ENCODE results near the gene CSF2. TPM values are rescaled to one million over a fixed set of nuclear protein-coding genes. Genes with fewer than 3 reads are reported as not detected.

Gene CSF2
- total RNA-seq (ENCODE audit: unreplicated experiment), result not detected
- long read RNA-seq, result 0 reads

DNA sequence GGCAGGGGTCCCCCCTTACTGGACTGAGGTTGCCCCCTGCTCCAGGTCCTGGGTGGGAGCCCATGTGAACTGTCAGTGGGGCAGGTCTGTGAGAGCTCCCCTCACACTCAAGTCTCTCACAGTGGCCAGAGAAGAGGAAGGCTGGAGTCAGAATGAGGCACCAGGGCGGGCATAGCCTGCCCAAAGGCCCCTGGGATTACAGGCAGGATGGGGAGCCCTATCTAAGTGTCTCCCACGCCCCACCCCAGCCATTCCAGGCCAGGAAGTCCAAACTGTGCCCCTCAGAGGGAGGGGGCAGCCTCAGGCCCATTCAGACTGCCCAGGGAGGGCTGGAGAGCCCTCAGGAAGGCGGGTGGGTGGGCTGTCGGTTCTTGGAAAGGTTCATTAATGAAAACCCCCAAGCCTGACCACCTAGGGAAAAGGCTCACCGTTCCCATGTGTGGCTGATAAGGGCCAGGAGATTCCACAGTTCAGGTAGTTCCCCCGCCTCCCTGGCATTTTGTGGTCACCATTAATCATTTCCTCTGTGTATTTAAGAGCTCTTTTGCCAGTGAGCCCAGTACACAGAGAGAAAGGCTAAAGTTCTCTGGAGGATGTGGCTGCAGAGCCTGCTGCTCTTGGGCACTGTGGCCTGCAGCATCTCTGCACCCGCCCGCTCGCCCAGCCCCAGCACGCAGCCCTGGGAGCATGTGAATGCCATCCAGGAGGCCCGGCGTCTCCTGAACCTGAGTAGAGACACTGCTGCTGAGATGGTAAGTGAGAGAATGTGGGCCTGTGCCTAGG is at the start of gene CSF2:
CSF2 (plus strand) TSS at position 559 of the 783 bp plus-strand sequence; CDS start at position 594, 35 bp downstream.
- no peak for DNase-seq (ENCODE audit: low spot score)
- Mint-ChIP-seq H3K36me3 (ENCODE audit: low read depth, unreplicated experiment) (no peaks in the 10 kb centered on the region), H3K27me3 (ENCODE audit: unreplicated experiment) (peaks cover 9% of the 10 kb centered on the region), H3K4me3 (ENCODE audit: unreplicated experiment) (no peak within 1 kb of the TSS), H3K27ac (ENCODE audit: unreplicated experiment) (no peak within 1 kb of the TSS), H3K9me3 (ENCODE audit: unreplicated experiment) (no peaks in the 10 kb centered on the region), H3K4me1 (ENCODE audit: unreplicated experiment) (peaks cover 3% of the 10 kb centered on the region)
- TF ChIP-seq, protein P1, sequence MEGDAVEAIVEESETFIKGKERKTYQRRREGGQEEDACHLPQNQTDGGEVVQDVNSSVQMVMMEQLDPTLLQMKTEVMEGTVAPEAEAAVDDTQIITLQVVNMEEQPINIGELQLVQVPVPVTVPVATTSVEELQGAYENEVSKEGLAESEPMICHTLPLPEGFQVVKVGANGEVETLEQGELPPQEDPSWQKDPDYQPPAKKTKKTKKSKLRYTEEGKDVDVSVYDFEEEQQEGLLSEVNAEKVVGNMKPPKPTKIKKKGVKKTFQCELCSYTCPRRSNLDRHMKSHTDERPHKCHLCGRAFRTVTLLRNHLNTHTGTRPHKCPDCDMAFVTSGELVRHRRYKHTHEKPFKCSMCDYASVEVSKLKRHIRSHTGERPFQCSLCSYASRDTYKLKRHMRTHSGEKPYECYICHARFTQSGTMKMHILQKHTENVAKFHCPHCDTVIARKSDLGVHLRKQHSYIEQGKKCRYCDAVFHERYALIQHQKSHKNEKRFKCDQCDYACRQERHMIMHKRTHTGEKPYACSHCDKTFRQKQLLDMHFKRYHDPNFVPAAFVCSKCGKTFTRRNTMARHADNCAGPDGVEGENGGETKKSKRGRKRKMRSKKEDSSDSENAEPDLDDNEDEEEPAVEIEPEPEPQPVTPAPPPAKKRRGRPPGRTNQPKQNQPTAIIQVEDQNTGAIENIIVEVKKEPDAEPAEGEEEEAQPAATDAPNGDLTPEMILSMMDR (IDR thresholded peaks at IDR 0.05; ENCODE audit: unreplicated experiment), result no peak

DNA sequence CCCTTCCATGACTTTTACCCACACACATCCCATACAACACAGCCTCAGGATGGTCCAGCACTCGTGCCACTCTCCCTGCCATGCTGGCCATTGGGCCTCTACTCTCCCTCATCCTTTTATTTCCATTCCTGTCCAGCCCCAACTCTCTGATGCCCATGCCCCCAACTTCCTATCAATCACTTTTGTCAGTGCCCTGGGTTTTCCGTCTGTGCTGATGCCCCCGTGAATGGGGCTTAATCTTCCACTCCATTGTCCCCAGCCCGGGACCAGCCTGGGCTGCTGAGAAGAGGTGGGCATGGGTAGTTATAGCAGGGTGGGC is 49.5 kb upstream of the CSF2 start:
- Mint-ChIP-seq H3K27ac (ENCODE audit: unreplicated experiment) (no peak overlapping the region), H3K4me3 (ENCODE audit: unreplicated experiment) (no peak overlapping the region), H3K9me3 (ENCODE audit: unreplicated experiment) (no peaks in the 10 kb centered on the region), H3K4me1 (ENCODE audit: unreplicated experiment) (no peaks in the 10 kb centered on the region), H3K36me3 (ENCODE audit: low read depth, unreplicated experiment) (no peaks in the 10 kb centered on the region), H3K27me3 (ENCODE audit: unreplicated experiment) (no peaks in the 10 kb centered on the region)
- TF ChIP-seq, protein P1 (IDR thresholded peaks at IDR 0.05; ENCODE audit: unreplicated experiment), result no peak
- DNase-seq (ENCODE audit: low spot score), result no peak

DNA sequence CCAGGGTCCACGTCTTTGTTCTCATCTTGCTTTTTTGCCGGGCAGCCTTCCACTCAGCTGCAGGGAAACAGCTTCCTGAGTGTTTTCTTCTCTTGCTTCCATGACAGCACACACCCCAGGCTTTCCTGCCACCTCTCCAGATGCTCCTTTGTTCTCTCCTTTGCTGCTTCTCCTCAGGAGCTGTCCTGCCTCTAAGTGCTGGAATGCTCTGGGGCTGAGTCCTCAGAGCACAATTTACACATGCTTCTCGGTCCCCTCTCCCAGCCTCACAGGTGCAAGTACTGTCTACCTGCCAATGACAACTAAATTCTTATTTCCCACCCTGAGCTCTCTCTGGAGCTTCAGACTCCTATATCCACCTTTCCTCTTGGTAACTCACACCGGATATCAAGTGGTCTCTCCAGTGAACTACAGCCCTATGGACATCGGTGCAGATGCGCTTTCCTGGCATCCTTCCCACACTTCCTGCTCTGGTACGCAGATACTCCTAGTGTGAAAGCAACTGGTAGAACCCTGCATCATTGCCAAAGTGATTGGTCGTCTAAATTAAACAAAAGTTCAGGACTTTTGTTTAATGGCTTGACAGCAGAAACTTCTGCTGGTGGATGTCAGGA is 48.7 kb upstream of the CSF2 start:
- no peaks in the 10 kb centered on the region for H3K27me3 Mint-ChIP-seq (ENCODE audit: unreplicated experiment)
- H3K36me3 Mint-ChIP-seq (ENCODE audit: low read depth, unreplicated experiment), result no peaks in the 10 kb centered on the region
- no peak overlapping the region for H3K4me3 Mint-ChIP-seq (ENCODE audit: unreplicated experiment)
- no peak overlapping the region for H3K27ac Mint-ChIP-seq (ENCODE audit: unreplicated experiment)
- TF ChIP-seq, protein P1 (IDR thresholded peaks at IDR 0.05; ENCODE audit: unreplicated experiment), result no peak
- H3K4me1 Mint-ChIP-seq (ENCODE audit: unreplicated experiment), result peaks cover 5% of the 10 kb centered on the region
- no peaks in the 10 kb centered on the region for H3K9me3 Mint-ChIP-seq (ENCODE audit: unreplicated experiment)
- DNase-seq (ENCODE audit: low spot score), result no peak

DNA sequence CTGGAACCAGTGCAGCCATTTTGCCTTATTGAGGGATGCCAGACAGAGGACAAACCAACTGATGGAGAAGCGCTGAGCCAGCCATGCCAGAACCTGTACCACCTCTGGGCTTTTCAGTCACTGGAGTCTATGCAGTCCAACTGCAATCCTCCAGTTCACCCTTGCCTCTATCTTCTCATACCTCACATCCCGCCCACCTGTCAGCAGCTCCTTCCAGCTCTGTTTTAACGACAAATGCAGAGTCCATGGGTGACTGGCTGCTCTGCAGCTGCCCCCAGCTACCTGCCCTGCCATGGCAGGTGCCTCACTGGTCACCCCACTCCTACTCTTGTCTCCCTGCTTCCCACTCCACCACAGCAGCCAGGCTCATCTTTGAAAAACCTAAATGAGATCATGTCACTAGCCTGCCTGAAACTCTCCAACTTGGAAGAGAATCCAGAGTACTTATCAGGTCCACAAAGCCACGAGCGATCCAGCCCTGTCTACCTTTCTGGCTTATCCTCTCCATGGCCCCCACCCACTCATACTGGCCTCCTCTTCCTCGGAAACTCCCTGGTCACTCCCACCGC is 48.1 kb upstream of the CSF2 start:
- Mint-ChIP-seq H3K27ac (ENCODE audit: unreplicated experiment) (no peak overlapping the region), H3K4me1 (ENCODE audit: unreplicated experiment) (peaks cover 6% of the 10 kb centered on the region), H3K4me3 (ENCODE audit: unreplicated experiment) (no peak overlapping the region), H3K9me3 (ENCODE audit: unreplicated experiment) (no peaks in the 10 kb centered on the region), H3K27me3 (ENCODE audit: unreplicated experiment) (peaks cover under 1% of the 10 kb centered on the region), H3K36me3 (ENCODE audit: low read depth, unreplicated experiment) (no peaks in the 10 kb centered on the region)
- TF ChIP-seq, protein P1 (IDR thresholded peaks at IDR 0.05; ENCODE audit: unreplicated experiment), result no peak
- DNase-seq (ENCODE audit: low spot score), result no peak

DNA sequence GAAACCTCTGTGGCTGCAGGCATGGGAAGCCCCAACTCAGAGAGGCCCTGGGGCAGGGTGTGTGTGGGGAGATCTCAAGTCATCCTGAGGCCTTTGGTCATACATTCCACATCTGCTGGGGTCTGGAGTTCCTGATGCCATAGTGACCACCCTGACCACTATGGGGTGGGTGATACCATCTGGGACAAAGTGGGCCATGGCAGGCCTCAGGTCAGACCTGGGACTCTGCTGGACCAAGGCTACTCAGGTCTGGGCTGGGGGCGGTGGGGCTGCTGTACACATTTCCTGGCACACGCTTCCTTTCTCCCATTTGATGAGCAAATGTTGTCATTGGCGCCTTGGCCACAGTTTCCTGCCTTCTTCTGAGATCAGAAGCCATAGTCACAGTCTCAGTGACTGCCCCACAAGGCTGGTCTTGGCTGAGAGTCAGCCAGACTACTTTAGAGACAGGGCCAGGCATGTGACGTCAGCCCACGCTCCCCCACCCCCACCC is 47.0 kb upstream of the CSF2 start:
- no peak overlapping the region for H3K4me3 Mint-ChIP-seq (ENCODE audit: unreplicated experiment)
- TF ChIP-seq, protein P1 (IDR thresholded peaks at IDR 0.05; ENCODE audit: unreplicated experiment), result no peak
- H3K27me3 Mint-ChIP-seq (ENCODE audit: unreplicated experiment), result peaks cover 2% of the 10 kb centered on the region
- H3K4me1 Mint-ChIP-seq (ENCODE audit: unreplicated experiment), result peaks cover 6% of the 10 kb centered on the region
- H3K9me3 Mint-ChIP-seq (ENCODE audit: unreplicated experiment), result no peaks in the 10 kb centered on the region
- DNase-seq (ENCODE audit: low spot score), result no peak
- H3K36me3 Mint-ChIP-seq (ENCODE audit: low read depth, unreplicated experiment), result no peaks in the 10 kb centered on the region
- H3K27ac Mint-ChIP-seq (ENCODE audit: unreplicated experiment), result no peak overlapping the region

Data from endothelial cell (in vitro differentiated cells).